ENCODE data around the gene SLC6A3.

DNA sequence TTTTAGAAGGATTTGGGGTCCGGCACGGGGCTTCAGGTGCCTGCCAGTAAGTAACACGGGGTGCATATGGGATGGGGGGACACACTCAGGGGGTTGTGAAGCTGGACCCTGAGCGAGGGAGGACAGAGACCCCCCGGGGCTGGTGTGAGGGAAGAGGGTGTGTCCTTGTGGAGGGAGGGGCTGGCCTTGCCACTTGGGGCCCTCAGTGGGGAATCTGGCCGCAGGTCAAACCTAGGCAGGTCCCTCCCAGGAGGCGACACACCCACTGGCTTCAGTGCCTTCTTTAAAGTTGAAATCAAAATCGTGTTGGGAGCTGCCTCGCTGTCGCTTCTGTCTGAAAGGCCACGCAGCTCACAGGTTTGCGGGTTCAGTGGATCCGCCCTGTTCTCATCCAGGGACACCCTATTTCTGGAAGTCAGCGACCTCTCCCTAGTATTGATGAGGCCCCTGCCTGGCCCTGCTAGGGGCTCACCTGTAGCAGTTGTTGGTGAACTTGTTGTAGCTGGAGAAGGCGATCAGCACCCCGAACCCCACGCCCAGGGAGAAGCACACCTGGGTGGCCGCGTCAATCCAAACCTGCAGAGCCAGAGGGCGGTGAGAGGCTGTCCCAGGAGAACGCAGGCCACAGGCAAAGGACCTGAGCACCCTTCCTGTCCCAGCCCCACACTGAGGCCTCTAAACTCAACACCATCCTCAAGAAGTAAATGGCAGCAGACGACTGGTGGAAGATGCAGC is 29.4 kb downstream of the SLC6A3 start:
- no peak for TF ChIP-seq CTCF (IDR thresholded peaks at IDR 0.05; ENCODE audit: insufficient read depth, low read length)
- TF ChIP-seq POLR2AphosphoS5 (IDR thresholded peaks at IDR 0.05; ENCODE audit: low read depth) = no peak
